NB4 (cell line): ENCODE data around the gene OR52I1.

ENCODE experiments used
- POLR2A ChIP-seq: IDR thresholded peaks from 2 replicates; pipeline ENCODE4 v1.6.1; 2011; ENCODE audit warnings: mild to moderate bottlenecking; ENCODE audit not compliant: insufficient read length; ENCODE audit errors: extremely low read depth
- TF ChIP-seq, protein P1 (sequence below): IDR thresholded peaks from one replicate; pipeline ENCODE4 v1.5.1; 2012; ENCODE audit warnings: low read depth, low read length

DNA sequence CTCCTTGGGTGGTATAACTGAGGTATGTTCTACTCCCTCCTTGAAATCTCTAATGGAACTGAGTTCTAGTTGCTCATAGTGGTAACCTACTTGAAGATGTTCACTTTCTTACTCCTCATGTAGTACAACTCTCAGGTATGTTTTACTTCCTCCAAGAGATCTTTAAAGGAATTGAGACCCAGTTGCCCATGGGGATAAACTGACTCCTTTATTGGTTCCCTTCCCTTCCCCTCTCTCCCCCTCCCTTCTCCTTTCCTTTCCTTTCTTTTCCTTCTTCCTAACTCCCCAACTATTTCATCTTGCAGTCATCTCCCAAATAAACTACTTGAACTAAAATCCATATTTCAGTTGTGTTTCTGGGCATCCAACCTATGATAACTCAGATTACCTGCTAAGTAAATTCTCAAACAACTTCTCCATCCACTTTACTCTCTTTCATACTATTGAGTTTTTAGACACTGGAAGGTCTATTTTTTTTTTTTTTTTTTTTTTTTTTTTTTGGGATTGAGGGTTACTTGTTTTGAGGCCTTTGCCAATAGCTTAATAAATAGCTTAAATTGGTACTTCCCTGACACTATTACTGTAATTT lies 22.1 kb downstream of the OR52I1 start:
- TF ChIP-seq POLR2A = no peak
- TF ChIP-seq, protein P1, sequence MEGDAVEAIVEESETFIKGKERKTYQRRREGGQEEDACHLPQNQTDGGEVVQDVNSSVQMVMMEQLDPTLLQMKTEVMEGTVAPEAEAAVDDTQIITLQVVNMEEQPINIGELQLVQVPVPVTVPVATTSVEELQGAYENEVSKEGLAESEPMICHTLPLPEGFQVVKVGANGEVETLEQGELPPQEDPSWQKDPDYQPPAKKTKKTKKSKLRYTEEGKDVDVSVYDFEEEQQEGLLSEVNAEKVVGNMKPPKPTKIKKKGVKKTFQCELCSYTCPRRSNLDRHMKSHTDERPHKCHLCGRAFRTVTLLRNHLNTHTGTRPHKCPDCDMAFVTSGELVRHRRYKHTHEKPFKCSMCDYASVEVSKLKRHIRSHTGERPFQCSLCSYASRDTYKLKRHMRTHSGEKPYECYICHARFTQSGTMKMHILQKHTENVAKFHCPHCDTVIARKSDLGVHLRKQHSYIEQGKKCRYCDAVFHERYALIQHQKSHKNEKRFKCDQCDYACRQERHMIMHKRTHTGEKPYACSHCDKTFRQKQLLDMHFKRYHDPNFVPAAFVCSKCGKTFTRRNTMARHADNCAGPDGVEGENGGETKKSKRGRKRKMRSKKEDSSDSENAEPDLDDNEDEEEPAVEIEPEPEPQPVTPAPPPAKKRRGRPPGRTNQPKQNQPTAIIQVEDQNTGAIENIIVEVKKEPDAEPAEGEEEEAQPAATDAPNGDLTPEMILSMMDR = no peak
